Tibial nerve (tissue), 4 donors: ENCODE data around the gene CFAP70. TPM values are rescaled to one million over a fixed set of nuclear protein-coding genes. Genes with fewer than 3 reads are reported as not detected.

Experiments
- DNase-seq, 2 donors: peaks; one replicate each; pipeline ENCODE4 v3.0.0-alpha.2; 2019; ENCODE audit warnings: low spot score in 2 of 2
- H3K27ac ChIP-seq, 4 donors: fragments of 200-600 bp; sonication (generic) in 3 of 4; one replicate each; pipeline ENCODE4 v1.5.1; 2017 to 2019; ENCODE audit warnings: mild to moderate bottlenecking in 1 of 4
- H3K27me3 ChIP-seq, 2 donors: fragments of 200-600 bp; sonication (generic) in 1 of 2; one replicate each; pipeline versions ENCODE4 v1.5.1 to v1.6.0; 2017 to 2019
- H3K36me3 ChIP-seq, 3 donors: fragments of 200-600 bp; sonication (generic); one replicate each; pipeline ENCODE4 v1.5.1; 2018 to 2019
- H3K4me1 ChIP-seq, 4 donors: fragments of 200-600 bp; sonication (generic) in 3 of 4; one replicate each; pipeline ENCODE4 v1.5.1; 2017 to 2019
- H3K4me3 ChIP-seq, 4 donors: fragments of 200-600 bp; sonication (generic) in 3 of 4; one replicate each; pipeline ENCODE4 v1.5.1; 2017 to 2019; ENCODE audit warnings: mild to moderate bottlenecking in 1 of 4, moderate library complexity in 1 of 4
- H3K9me3 ChIP-seq, 4 donors: fragments of 200-600 bp; sonication (generic) in 3 of 4; one replicate each; pipeline ENCODE4 v1.5.1; 2017 to 2019
- EP300 ChIP-seq, 2 donors: sonication (generic); formaldehyde crosslinking; IDR thresholded peaks; one replicate each; pipeline ENCODE4 v1.6.1; 2017; ENCODE audit warnings: antibody characterized with exemption in 2 of 2, mild to moderate bottlenecking in 1 of 2
- POLR2A ChIP-seq, 2 donors: fragments of 450-650 bp; IDR thresholded peaks; one replicate each; pipeline ENCODE4 v1.6.1; 2017; ENCODE audit warnings: antibody characterized with exemption in 2 of 2, mild to moderate bottlenecking in 2 of 2, moderate library complexity in 2 of 2
- WGBS, 2 donors: methylation state at CpG; one replicate each; pipeline ENCODE4 v1.1.5; 2018; 5-methylcytosine and 5-hydroxymethylcytosine counted together
- total RNA-seq, 4 donors: library from RNA; depleted of rRNA; stranded (reverse); fragments of >200 nt; gene quantifications; one replicate each; pipeline ENCODE4 v1.1.0, GENCODE V29; 2016
- TF ChIP-seq, protein P1 (sequence below), 5 experiments: fragments of 200-600 bp in 3 of 5; fragments of 450-650 bp in 2 of 5; sonication (generic) in 3 of 5; IDR thresholded peaks; one replicate each; pipeline ENCODE4 v1.5.1; 2016 to 2019; ENCODE audit warnings: antibody characterized with exemption in 5 of 5, mild to moderate bottlenecking in 3 of 5, moderate library complexity in 2 of 5

Gene CFAP70
- total RNA-seq, 4 donors from 2014 or later = 3.8 to 14.9 (median 6.6) TPM

DNA sequence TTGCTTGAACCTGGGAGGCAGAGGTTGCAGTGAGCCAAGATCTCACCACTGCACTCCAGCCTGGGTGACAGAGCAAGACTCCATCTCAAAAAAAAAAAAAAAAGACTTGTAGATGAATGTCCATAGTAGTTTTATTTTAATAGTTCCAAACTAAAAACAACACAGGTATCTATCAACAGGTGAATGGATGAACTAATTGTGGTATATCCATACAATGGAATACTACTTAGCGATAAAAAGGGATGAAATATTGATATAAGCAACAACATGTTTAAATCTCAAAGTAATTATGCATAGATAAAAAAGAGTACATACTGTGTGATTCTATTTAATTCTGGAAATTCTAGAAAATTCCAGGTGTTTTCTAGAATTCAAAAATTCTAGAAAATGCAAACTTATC lies 68.7 kb downstream of the CFAP70 start:
- Histone ChIP-seq H3K9me3 (no peaks in the 10 kb centered on the region), H3K27me3 (no peaks in the 10 kb centered on the region), H3K4me3 (no peak overlapping the region), H3K27ac (no peak overlapping the region), H3K36me3 (peaks cover 0 to 30% (median 0%) of the 10 kb centered on the region in 3 donors), H3K4me1 (no peaks in the 10 kb centered on the region)
- no peak for DNase-seq
- no peak for TF ChIP-seq EP300 (IDR thresholded peaks at IDR 0.05)
- 96 to 100% methylated on average over 1 of the region's 1 CpG for WGBS, 2 donors

DNA sequence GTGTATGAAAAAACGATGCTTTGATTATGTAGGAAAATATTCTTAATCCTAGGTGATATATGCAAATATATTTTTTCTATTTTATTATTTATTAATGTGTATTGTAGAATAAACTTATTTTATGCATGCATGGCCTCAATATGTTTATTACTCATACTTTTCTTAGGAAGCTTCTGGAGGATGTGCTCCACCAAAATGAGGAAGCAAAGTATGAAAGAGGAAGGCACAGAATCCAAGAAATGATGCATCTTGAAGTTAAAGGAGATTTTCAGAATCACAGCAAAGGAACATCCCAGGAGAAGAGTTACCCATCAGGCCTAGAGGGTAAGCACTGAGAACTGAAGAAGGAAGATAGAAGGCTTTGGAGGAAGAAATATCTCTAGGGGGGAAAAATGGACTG lies 71.2 kb downstream of the CFAP70 start:
- no peaks in the 10 kb centered on the region for H3K9me3 ChIP-seq
- no peaks in the 10 kb centered on the region for H3K4me1 ChIP-seq
- peaks cover 0 to 30% (median 0%) of the 10 kb centered on the region in 3 donors for H3K36me3 ChIP-seq
- no peak overlapping the region for H3K4me3 ChIP-seq
- H3K27ac ChIP-seq = no peak overlapping the region
- 92 to 93% methylated on average over 1 of the region's 1 CpG for WGBS, 2 donors
- DNase-seq = no peak
- no peaks in the 10 kb centered on the region for H3K27me3 ChIP-seq
- no peak for TF ChIP-seq POLR2A (IDR thresholded peaks at IDR 0.05)
- TF ChIP-seq, protein P1, sequence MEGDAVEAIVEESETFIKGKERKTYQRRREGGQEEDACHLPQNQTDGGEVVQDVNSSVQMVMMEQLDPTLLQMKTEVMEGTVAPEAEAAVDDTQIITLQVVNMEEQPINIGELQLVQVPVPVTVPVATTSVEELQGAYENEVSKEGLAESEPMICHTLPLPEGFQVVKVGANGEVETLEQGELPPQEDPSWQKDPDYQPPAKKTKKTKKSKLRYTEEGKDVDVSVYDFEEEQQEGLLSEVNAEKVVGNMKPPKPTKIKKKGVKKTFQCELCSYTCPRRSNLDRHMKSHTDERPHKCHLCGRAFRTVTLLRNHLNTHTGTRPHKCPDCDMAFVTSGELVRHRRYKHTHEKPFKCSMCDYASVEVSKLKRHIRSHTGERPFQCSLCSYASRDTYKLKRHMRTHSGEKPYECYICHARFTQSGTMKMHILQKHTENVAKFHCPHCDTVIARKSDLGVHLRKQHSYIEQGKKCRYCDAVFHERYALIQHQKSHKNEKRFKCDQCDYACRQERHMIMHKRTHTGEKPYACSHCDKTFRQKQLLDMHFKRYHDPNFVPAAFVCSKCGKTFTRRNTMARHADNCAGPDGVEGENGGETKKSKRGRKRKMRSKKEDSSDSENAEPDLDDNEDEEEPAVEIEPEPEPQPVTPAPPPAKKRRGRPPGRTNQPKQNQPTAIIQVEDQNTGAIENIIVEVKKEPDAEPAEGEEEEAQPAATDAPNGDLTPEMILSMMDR (IDR thresholded peaks at IDR 0.05) = no peak
- TF ChIP-seq EP300 (IDR thresholded peaks at IDR 0.05) = no peak

DNA sequence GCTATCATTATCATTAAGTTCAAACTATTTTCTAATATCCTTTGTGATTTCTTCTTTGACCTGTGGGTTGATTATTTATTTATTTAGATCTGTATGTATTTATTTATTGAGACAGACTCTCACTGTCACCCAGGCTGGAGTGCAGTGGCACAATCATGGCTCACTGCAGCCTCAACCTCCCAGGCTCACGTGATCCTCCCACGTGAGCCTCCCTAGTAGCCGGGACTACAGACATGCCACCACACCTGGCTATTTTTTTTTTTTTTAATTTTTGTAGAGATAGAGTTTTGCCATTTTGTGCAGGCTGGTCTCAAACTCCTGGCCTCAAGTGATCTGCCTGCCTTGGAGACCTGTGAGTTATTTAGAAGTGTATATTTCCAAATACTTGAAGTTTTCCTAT lies 77.6 kb downstream of the CFAP70 start:
- H3K4me1 ChIP-seq = no peaks in the 10 kb centered on the region
- H3K27me3 ChIP-seq = no peaks in the 10 kb centered on the region
- TF ChIP-seq POLR2A (IDR thresholded peaks at IDR 0.05) (no peak), EP300 (IDR thresholded peaks at IDR 0.05) (no peak)
- TF ChIP-seq, protein P1 (IDR thresholded peaks at IDR 0.05) = no peak
- H3K4me3 ChIP-seq = no peak overlapping the region
- H3K9me3 ChIP-seq = no peaks in the 10 kb centered on the region
- H3K27ac ChIP-seq = no peak overlapping the region
- 86 to 95% methylated on average over 3 of the region's 3 CpGs for WGBS, 2 donors
- H3K36me3 ChIP-seq = peaks cover 0 to 9% (median 0%) of the 10 kb centered on the region in 3 donors
- DNase-seq = no peak

DNA sequence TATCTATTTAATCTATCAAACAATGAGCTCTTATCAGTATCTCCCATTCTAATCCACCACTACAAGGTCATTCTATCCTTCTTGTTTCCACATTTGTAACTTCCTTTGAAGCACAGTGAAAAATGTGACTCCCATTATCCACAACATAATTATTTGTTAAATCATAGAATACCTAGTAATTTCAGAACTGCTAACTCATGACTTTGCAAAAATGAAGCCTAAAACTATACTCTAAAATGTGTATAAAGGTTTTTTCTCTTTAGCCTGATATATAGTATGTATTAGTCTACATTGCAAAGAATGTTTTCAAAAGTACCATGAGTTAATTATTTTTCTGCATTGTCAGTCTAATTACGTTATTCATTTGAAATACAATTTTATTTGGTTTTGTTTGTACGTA lies 94.2 kb downstream of the CFAP70 start:
- peaks cover 0 to 5% (median 0%) of the 10 kb centered on the region in 4 donors for H3K4me1 ChIP-seq
- TF ChIP-seq, protein P1 (IDR thresholded peaks at IDR 0.05) = no peak
- TF ChIP-seq EP300 (IDR thresholded peaks at IDR 0.05) = no peak
- TF ChIP-seq POLR2A (IDR thresholded peaks at IDR 0.05) = no peak
- no peaks in the 10 kb centered on the region for H3K9me3 ChIP-seq
- no peaks in the 10 kb centered on the region for H3K27me3 ChIP-seq
- H3K27ac ChIP-seq = no peak overlapping the region
- 88 to 91% methylated on average over 2 of the region's 2 CpGs for WGBS, 2 donors
- H3K4me3 ChIP-seq = no peak overlapping the region
- no peaks in the 10 kb centered on the region for H3K36me3 ChIP-seq
- no peak for DNase-seq

DNA sequence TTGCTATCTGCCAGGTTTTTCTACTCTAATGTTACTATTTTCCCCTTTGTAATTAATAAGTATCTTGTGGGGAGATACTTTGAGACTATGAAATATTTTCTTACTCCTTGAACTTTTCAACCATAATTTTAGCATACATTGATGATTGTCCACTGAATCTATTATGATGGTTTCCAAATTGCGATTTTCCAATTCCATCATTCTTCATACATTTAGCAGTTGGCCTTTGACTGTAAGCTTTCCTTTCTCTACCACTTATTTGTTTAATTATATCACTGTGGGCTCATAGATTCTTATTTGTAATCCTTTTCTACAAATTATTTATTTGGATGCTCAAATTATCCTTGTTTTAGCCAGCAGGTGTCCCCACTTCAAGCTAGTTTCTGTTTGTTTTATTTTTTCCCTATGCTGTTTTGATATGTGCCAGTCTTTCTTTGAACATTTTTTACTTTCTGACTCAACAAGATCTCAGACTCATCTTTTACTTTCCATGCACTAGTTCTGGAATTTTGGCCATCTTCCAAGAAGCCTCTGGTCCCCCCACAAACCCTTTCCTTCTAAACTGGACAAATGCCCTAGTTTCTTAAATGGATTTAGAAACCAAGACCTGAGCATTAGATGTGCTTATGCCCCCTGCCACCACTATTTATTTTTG lies 94.8 kb downstream of the CFAP70 start:
- 34 to 41% methylated on average over 1 of the region's 1 CpG for WGBS, 2 donors
- Histone ChIP-seq H3K9me3 (no peaks in the 10 kb centered on the region), H3K27me3 (no peaks in the 10 kb centered on the region), H3K4me1 (peaks cover 0 to 5% (median 0%) of the 10 kb centered on the region in 4 donors), H3K27ac (no peak overlapping the region), H3K36me3 (no peaks in the 10 kb centered on the region), H3K4me3 (no peak overlapping the region)
- no peak for DNase-seq
- no peak for TF ChIP-seq EP300 (IDR thresholded peaks at IDR 0.05)
- TF ChIP-seq, protein P1 (IDR thresholded peaks at IDR 0.05) = peak in 4 of 5 experiments; percentile 14 to 35 (median 32)
